SIG-M5 treated with dmso at 0.1 percent for 504 hours (cell line): ENCODE data around the gene TBC1D17.

Source experiments
- DNase-seq: peaks from one replicate; lab custom pipeline; 2025; ENCODE audit not compliant: unreplicated experiment; lab: John Stamatoyannopoulos, UW

The TBC1D17 gene

GRCh38 chr19:49860336-49861102 lies 17.0 kb upstream of the TBC1D17 start:
- DNase-seq, result no peak

- DNase-seq, result no peak
Observed at GRCh38 chr19:49861107-49861506, 16.4 kb upstream of the TBC1D17 start.

GRCh38 chr19:49861541-49862378 lies 15.7 kb upstream of the TBC1D17 start:
- DNase-seq, result no peak

GRCh38 chr19:49862391-49863253 lies 14.9 kb upstream of the TBC1D17 start:
- no peak for DNase-seq

DNA sequence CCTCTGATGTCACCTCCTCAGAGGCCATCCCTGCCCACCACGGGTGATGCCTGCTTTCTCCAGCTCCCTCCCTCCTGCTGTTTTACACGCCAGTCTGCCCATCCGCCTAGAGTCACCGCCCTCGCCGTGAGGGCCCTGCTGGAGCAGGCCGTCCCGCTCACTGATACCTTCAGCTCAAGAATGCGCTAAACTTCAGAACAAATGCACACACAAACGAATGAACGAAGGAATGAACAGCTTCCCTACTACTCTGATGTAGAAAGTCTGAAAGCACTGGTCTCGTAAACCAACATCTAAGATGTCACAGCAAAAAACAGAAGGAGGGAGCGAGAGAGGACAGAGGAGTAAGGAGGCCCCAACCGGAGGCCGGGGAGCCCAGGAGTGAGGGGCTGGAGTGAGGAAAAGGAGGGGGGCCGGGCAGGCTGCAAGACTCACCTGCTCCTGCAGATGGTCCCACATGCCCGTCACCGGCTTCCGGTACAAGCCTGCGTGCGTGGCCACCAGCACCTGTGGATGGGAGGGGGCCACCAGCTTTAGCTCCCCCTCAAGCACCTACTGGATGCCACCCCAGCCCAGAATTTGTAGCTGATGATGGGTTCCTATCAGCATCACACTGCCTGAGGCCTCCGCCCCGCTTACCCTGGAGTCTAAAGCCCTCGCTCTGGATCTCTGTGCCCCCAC lies 14.1 kb upstream of the TBC1D17 start:
- no peak for DNase-seq

- no peak for DNase-seq
Observed at GRCh38 chr19:49863935-49864320, 13.6 kb upstream of the TBC1D17 start.

- no peak for DNase-seq
Observed at GRCh38 chr19:49864890-49865289, 12.6 kb upstream of the TBC1D17 start.

GRCh38 chr19:49866933-49867782 lies 10.3 kb upstream of the TBC1D17 start, which contains the start of gene PNKP:
PNKP (minus strand) TSS chr19:49867576; CDS start chr19:49867204, 372 bp downstream.
- peak; percentile 90 for DNase-seq

DNA sequence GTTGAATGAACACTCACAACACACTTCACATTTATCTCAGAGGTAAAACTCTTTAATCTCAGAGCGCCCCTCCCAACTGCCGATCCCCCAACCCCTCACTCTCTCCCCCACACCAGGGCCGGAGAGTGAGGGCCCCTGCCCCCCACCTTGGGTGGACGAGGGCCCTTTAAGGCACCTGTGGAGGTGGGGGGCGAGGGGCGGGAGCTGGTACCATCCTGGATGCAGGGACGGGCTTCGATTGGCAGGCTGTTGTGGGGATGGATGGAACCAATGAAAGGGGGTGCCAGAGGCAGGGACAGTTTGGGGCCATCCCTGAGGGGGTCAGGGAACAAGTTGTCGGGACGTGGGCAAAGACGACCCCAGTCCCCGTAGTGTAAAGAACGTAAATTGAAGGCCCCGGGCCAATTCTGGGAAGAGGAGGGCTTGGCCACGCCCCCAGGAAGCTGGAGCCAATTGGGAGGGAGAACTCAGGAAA lies 8.5 kb upstream of the TBC1D17 start:
- no peak for DNase-seq

DNA sequence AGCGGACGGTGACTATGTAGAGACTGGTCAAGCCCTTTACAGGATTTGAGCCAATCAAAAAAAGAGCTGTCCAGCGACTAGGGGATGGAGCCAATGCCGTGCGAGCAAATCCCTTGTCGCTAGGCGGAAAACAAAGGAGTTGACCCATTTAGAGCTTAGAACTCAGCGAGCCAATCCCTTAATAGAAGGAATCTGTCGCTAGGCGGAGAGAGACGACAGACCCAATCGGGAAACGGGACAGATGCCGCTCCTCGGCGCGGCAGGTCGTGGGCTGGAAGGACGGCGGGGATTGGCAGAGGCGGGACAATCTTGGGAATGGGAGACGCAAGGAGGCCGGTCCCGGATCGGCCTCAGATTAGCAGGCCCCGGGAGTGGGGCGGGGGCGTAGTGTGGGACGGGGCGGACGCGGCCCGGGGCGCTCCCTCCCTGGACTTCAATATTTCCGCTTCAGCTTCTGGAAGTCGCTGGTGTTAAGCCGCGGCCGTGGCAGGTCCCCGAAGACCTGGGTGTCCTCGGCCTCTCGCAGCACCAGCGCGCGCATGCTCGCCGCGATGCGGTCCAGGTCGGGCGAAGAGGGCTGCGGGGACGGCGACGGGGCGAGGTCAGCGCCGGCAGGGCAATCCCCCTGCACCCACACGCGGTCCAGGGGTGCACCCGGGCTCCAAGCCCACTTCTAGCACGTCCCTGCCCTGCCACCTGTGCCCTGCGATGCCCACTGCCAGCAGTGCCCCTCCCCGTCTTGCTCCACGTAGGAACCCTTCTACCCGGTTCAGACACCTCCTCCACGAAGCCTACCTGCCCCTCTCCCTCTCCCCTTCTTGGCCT lies 7.8 kb upstream of the TBC1D17 start:
- DNase-seq, result peak; percentile 99

DNA sequence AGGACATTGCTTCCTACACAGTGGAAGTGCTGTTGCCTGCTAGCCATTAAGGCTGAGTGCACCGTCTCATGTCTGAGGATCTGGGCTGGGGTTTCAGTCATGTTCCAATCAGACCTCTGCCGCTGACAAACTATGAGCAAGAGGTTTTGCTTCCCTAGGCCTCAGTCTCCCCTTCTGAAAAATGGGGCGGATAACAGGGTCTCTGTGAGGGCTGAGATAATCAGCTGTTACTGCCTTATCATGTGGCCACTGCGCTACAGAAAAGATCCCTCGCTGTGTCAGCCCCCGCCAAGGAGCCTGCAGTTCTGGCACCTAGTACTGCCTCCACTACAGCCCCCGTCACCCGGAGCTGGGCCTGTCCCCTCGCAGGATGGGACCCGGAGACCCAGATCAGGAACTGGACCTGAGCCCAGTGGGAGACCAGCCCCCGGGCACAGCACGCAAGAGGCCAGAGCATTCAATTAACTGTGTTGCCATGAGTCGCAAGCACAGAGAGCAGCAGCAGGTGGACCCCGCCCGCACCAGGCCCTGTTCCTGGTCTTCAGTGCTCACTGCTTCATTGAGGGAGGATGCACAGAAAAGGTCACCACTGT lies 7.1 kb upstream of the TBC1D17 start:
- DNase-seq, result no peak

GRCh38 chr19:49871349-49871985 lies 6.0 kb upstream of the TBC1D17 start:
- DNase-seq, result no peak

DNA sequence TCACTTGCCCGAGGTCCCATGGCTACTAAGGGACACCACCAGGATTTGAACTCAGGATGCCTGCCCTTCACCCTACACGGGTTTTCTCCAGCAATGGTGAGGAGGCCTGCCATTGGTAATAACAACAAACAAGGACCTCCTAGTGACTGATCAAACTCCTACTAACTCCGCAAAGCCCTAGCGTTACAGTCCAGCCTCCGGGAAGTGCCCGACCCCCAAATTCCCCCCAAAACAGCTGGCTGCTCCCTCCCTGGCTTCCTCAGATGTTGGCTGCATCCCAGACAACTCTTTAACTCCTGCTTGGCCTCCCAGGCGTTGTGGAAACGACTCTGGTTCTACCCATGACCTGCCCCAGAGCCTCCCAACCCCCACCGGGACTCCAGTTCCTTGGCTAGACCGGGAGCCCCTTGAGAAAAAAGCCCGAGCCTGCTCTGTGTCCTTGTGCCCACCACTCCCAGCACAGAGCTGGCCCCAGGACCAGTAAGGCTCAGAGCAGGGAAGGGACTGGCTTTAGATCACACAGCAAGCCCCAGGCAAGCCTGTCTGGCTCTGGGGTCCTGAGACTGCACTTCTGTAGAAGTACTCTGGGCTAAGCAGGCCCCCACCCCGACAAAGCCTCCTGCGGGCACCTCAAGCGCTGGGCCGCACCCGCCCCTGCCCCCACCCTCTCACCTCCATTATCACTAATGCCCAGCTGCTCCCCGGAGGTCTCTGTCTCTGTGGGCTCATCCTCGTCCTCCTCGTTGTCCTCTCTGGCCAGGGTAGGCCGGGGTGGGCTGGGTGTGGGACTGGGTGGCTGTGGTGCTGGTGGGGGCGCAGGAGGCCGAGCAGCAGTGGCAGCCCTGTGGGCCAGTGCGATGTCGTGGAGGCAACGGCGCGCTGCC lies 5.0 kb upstream of the TBC1D17 start:
- DNase-seq, result no peak

GRCh38 chr19:49873129-49873521 lies 4.4 kb upstream of the TBC1D17 start:
- DNase-seq, result no peak

GRCh38 chr19:49873834-49874233 lies 3.7 kb upstream of the TBC1D17 start:
- DNase-seq, result no peak

- no peak for DNase-seq
Observed at GRCh38 chr19:49874503-49875157, 2.9 kb upstream of the TBC1D17 start.
